ENCODE results near the gene HOXC13. TPM values are rescaled to one million over a fixed set of nuclear protein-coding genes. Genes with fewer than 3 reads are reported as not detected.

Gene HOXC13
- total RNA-seq, 3 donors from 2014 or later: not detected

- Mint-ChIP-seq H3K27me3 (ENCODE audit: low read depth) (peaks cover 99% of the 10 kb centered on the region), H3K4me1 (ENCODE audit: low read depth) (peaks cover 33% of the 10 kb centered on the region), H3K4me3 (no peak overlapping the region), H3K36me3 (ENCODE audit: insufficient read depth) (peaks cover 1% of the 10 kb centered on the region), H3K9me3 (no peaks in the 10 kb centered on the region)
- ATAC-seq: no peak
- no peak for DNase-seq
Measured at GRCh38 chr12:53967421-53967925, 28.8 kb downstream of the HOXC13 start.

- H3K27me3 Mint-ChIP-seq (ENCODE audit: low read depth): peaks cover 99% of the 10 kb centered on the region
- H3K4me3 Mint-ChIP-seq: no peak overlapping the region
- DNase-seq (no peak), ATAC-seq (no peak)
- peaks cover 6% of the 10 kb centered on the region for H3K9me3 Mint-ChIP-seq
- H3K36me3 Mint-ChIP-seq (ENCODE audit: insufficient read depth): peaks cover 1% of the 10 kb centered on the region
- peaks cover 37% of the 10 kb centered on the region for H3K4me1 Mint-ChIP-seq (ENCODE audit: low read depth)
Measured at GRCh38 chr12:53968214-53969127, 29.8 kb downstream of the HOXC13 start.

GRCh38 chr12:53969588-53970259, 31.1 kb downstream of the HOXC13 start:
- H3K4me1 Mint-ChIP-seq (ENCODE audit: low read depth): peaks cover 29% of the 10 kb centered on the region
- peaks cover 96% of the 10 kb centered on the region for H3K27me3 Mint-ChIP-seq (ENCODE audit: low read depth)
- peaks cover 6% of the 10 kb centered on the region for H3K9me3 Mint-ChIP-seq
- DNase-seq (no peak), ATAC-seq (no peak)
- H3K4me3 Mint-ChIP-seq: no peak overlapping the region
- H3K36me3 Mint-ChIP-seq (ENCODE audit: insufficient read depth): peaks cover 1% of the 10 kb centered on the region

GRCh38 chr12:53970451-53970850, 31.8 kb downstream of the HOXC13 start:
- Mint-ChIP-seq H3K27me3 (ENCODE audit: low read depth) (peaks cover 94% of the 10 kb centered on the region), H3K9me3 (peaks cover 6% of the 10 kb centered on the region), H3K4me3 (no peak overlapping the region), H3K36me3 (ENCODE audit: insufficient read depth) (peaks cover 1% of the 10 kb centered on the region), H3K4me1 (ENCODE audit: low read depth) (peaks cover 27% of the 10 kb centered on the region)
- DNase-seq (no peak), ATAC-seq (no peak)

- H3K36me3 Mint-ChIP-seq (ENCODE audit: insufficient read depth): peaks cover 1% of the 10 kb centered on the region
- ATAC-seq (no peak), DNase-seq (no peak)
- H3K9me3 Mint-ChIP-seq: peaks cover 6% of the 10 kb centered on the region
- H3K27me3 Mint-ChIP-seq (ENCODE audit: low read depth): peaks cover 92% of the 10 kb centered on the region
- no peak overlapping the region for H3K4me3 Mint-ChIP-seq
- H3K4me1 Mint-ChIP-seq (ENCODE audit: low read depth): peaks cover 26% of the 10 kb centered on the region
Measured at GRCh38 chr12:53971129-53971528, 32.5 kb downstream of the HOXC13 start.

GRCh38 chr12:53971686-53972085, 33.1 kb downstream of the HOXC13 start:
- peaks cover 6% of the 10 kb centered on the region for H3K9me3 Mint-ChIP-seq
- peaks cover 92% of the 10 kb centered on the region for H3K27me3 Mint-ChIP-seq (ENCODE audit: low read depth)
- H3K36me3 Mint-ChIP-seq (ENCODE audit: insufficient read depth): no peaks in the 10 kb centered on the region
- H3K4me3 Mint-ChIP-seq: no peak overlapping the region
- H3K4me1 Mint-ChIP-seq (ENCODE audit: low read depth): peaks cover 20% of the 10 kb centered on the region
- ATAC-seq: no peak
- no peak for DNase-seq

- peaks cover 92% of the 10 kb centered on the region for H3K27me3 Mint-ChIP-seq (ENCODE audit: low read depth)
Measured at GRCh38 chr12:53972152-53972702, 33.6 kb downstream of the HOXC13 start.

GRCh38 chr12:53972722-53973235, 34.1 kb downstream of the HOXC13 start, which contains the start of gene HOXC11:
HOXC11 (plus strand) TSS chr12:53973126; CDS start chr12:53973242, 116 bp downstream.
- no peaks in the 10 kb centered on the region for H3K36me3 Mint-ChIP-seq (ENCODE audit: insufficient read depth)
- H3K4me1 Mint-ChIP-seq (ENCODE audit: low read depth): peaks cover 16% of the 10 kb centered on the region
- DNase-seq (no peak), ATAC-seq (no peak)
- H3K9me3 Mint-ChIP-seq: peaks cover 6% of the 10 kb centered on the region
- H3K4me3 Mint-ChIP-seq: peak within 1 kb of the TSS; percentile 49
- peaks cover 91% of the 10 kb centered on the region for H3K27me3 Mint-ChIP-seq (ENCODE audit: low read depth)

More at GRCh38 chr12:53972152-53972702, 33.6 kb downstream of the HOXC13 start:
- no peak for DNase-seq
- no peak overlapping the region for H3K4me3 Mint-ChIP-seq
- no peak for ATAC-seq
- H3K9me3 Mint-ChIP-seq: peaks cover 6% of the 10 kb centered on the region
- peaks cover 17% of the 10 kb centered on the region for H3K4me1 Mint-ChIP-seq (ENCODE audit: low read depth)
- H3K36me3 Mint-ChIP-seq (ENCODE audit: insufficient read depth): no peaks in the 10 kb centered on the region

- Mint-ChIP-seq H3K36me3 (ENCODE audit: insufficient read depth) (no peaks in the 10 kb centered on the region), H3K4me1 (ENCODE audit: low read depth) (peaks cover 19% of the 10 kb centered on the region), H3K27me3 (ENCODE audit: low read depth) (peaks cover 90% of the 10 kb centered on the region), H3K4me3 (peak overlapping the region; percentile 49), H3K9me3 (peaks cover 6% of the 10 kb centered on the region)
- no peak for ATAC-seq
- no peak for DNase-seq
Measured at GRCh38 chr12:53973236-53974042, 34.8 kb downstream of the HOXC13 start.

GRCh38 chr12:53974084-53975063, 35.7 kb downstream of the HOXC13 start, which contains the start of gene HOTAIR:
HOTAIR (minus strand) TSS chr12:53974954.
- Mint-ChIP-seq H3K4me3 (peak within 1 kb of the TSS; percentile 60), H3K36me3 (ENCODE audit: insufficient read depth) (no peaks in the 10 kb centered on the region), H3K9me3 (peaks cover 6% of the 10 kb centered on the region), H3K27me3 (ENCODE audit: low read depth) (peaks cover 90% of the 10 kb centered on the region), H3K4me1 (ENCODE audit: low read depth) (peaks cover 19% of the 10 kb centered on the region)
- no peak for DNase-seq
- ATAC-seq: peak in 1 of 2 donors; percentile 65

GRCh38 chr12:53975064-53975471, 36.4 kb downstream of the HOXC13 start:
- peaks cover 6% of the 10 kb centered on the region for H3K9me3 Mint-ChIP-seq
- no peak for DNase-seq
- H3K27me3 Mint-ChIP-seq (ENCODE audit: low read depth): peaks cover 90% of the 10 kb centered on the region
- no peaks in the 10 kb centered on the region for H3K36me3 Mint-ChIP-seq (ENCODE audit: insufficient read depth)
- no peak for ATAC-seq
- H3K4me1 Mint-ChIP-seq (ENCODE audit: low read depth): peaks cover 19% of the 10 kb centered on the region
- peak overlapping the region; percentile 43 for H3K4me3 Mint-ChIP-seq

- no peak for ATAC-seq
- Mint-ChIP-seq H3K4me3 (peak overlapping the region; percentile 53), H3K9me3 (peaks cover 6% of the 10 kb centered on the region), H3K36me3 (ENCODE audit: insufficient read depth) (no peaks in the 10 kb centered on the region), H3K4me1 (ENCODE audit: low read depth) (peaks cover 19% of the 10 kb centered on the region), H3K27me3 (ENCODE audit: low read depth) (peaks cover 90% of the 10 kb centered on the region)
- no peak for DNase-seq
Measured at GRCh38 chr12:53975479-53976152, 37.0 kb downstream of the HOXC13 start.
